HG02884 (cell line): ENCODE data around the gene LCP2.

Source experiments
- ATAC-seq: cut with Tn5 transposase; IDR thresholded peaks from one replicate; pipeline ENCODE4 v1.9.1; 2021; ENCODE audit warnings: mild to moderate bottlenecking, moderate library complexity; ENCODE audit not compliant: unreplicated experiment

LCP2 gene

DNA sequence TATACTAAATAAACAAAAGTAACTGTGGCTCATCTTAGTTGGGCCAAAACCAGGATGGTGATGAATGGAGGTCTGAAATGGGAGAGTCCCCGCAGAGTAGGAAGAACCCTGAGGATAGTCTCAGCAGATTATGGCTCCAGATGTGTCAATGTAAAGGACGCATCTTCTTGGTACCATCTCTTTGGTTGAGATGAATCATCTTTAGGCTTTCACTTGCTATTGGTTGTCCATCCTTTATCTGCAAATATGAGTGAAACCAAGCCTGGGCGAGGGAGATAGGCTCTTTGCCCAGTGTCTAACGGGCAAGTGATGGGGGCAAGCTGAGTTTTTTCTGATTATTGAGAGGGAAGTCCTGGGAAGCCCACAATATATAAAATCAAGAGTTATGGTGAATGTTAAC is 19.4 kb upstream of the LCP2 start:
- no peak for ATAC-seq

DNA sequence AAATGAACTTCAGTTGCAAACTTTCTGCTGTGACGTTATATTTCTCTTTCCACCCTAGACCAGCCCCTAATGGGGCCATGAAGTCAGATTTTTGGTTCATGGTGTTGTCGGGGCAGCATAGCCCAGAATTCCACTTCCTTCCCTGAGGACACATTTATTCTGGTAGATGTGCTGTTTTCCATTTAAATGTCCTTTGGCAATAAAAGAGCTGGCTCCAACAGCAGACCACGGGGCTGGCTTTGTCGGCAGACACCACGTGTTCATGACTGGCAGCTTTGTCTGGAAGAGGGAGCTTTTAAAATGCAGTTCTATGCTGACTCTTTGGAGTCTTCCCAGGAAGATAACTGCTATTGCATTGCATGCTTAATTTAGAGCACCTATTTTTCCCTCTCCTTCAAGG is 17.6 kb upstream of the LCP2 start:
- no peak for ATAC-seq

DNA sequence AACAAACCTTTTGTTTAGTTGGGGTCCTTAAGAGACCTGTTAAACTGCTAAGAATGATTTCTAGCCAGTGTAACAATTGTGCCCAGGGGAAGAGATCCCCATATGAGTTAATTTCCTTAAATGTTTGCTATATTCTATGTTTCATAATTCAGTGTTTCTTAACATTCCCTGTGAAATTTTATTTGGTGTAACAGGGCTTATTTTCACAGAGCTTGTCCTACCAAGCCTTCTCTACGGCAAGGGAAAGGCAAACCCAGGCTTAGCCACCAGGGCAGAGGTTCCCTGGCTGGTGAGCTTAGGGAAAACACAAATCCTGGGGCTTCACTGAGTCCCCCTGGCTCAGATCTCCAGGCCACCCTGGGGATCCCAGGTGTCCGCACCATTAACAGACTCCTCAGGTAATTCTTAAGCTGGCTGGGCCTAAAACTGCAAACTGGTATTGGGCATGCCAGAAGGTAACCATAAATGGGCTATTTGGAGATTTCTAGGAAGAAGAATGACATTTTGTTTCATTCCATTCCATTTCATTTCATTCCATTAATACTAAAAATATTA is 17.0 kb upstream of the LCP2 start:
- ATAC-seq = no peak

DNA sequence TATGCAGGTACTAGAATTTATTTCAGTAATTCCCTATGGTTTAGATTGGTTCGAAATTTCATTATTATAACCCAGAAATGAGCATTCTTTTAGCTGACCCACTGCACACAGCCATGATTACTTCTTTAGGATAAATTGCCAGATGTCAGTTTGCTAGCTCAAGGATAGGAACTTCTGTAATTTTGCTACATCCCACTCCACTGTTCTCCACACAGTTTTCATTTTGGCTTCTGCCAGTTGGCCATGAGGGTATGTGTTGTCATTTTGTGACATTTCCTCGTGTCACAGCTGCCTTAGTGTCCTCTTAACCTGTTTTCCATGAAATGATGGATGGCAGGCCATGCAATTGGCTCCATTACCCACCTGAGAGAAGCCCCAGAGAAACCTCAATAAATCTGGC is 16.2 kb upstream of the LCP2 start:
- no peak for ATAC-seq

DNA sequence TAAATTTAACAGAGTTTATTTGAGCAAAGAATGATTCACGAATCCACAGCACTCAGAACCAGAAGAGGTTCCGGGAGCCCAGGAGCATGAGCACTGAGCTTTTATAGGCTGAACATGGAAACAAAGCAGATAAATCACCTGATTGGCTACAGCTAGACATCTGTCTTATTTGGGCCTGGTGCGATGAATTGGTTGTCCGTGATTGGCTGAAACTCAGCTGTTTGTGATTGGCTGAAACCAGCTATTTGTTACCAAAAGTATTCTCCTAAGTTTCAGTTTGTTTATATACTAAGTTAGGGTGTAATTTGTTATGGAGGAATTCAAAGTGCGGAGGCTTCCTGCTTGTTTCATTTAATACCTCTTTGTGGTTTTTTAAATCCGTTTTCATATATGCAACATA is 15.8 kb upstream of the LCP2 start:
- no peak for ATAC-seq

DNA sequence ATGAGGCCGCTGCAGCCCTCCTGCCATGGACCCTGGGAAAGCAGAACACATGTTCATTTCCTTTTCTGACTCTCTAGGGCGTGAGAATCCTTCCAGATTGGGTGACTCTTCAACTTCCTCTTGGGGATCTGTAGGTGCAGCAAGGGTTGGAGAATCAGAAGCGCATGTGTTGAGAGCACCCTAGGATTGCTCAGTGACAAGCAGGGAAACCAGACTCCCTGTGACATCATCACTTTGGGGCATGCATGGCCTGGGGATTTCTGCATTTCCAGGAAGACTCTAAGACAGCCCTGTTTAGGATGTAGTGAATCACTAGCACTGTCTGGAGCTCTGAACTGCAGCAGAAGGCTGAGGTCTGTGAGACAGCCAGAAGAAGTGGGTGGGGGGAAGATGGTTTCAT is 15.1 kb upstream of the LCP2 start:
- ATAC-seq = peak; percentile 83

DNA sequence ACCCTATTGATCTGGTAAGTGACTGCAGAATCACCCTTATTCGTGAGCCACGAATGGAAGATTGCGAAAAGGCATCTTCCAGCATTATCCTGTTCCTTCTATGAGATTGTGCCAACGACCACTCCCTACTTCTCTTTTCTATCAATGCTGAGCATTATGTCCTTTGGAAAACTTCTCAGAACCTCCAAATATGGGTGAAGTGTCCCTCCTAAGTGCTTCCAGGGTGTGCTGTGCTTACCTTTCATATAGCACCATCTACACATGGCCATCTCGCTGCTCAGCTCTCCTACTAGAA is 14.7 kb upstream of the LCP2 start:
- ATAC-seq = no peak

DNA sequence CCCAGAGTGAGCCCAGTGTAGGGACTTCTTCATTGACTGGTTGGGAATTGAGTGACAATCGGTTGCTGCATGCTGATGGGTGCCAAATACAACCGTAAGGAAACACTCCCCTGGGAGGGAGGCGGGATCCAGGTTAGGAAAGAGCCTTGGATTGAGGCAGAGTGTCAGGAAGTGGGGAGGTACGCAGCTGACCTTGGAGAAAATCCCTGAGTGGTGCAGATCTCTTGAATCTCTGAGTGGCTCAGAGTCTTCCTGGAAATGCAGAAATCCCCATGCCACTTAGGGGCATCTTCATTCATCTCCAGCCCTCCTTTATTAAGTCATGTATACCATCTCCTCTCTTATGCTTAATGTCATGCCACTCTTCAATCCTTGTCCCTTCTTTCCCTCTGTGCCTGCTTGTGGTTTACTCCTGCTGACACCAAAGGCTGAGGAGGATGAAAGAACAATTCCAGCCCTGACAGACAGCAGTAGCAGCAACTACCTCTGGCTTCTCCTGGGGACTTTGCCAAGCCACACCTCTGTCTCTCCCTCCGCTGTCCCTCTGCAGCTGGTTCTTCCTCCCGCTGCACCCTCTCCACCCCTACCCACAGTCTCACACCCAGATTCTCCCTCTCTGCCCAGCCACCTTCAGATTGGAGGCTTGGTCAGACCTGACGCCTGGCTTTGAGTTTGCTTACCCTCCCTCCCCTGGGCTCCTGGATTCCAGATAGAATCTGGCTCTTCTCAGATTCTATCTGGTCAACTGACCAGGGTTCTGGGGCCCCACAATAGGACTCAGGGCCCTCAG is 14.1 kb upstream of the LCP2 start:
- no peak for ATAC-seq

DNA sequence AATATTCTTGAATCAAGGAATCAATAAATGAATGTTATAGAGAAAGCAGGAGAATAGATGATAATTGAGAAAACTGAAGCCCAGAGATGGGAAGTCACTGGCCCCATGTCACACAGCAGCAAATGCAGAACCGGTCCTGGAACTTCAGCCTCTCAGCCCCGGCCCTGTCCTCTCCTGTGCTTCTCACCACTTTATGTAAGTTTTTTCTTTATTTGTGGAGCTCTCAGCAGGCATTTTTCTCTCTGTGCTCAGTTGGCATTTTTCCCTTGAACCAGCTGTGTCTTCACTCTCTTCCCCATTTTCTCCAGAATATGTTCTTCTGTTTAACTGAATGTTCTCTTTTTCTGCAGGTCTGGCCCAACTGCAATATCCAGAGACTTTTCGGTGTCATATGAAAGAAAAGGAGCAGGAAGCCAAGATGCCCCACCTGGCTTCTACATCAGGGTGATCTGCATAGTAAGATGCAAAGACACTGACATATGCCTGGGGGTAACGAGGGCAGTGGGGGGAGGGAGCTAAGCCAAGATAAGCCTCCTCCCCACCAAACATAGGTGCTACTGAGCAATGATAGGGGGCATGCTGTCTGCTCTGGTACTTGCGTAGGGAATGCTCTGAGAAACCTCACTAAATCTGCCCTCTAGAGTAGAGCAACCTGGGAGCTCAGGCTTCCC is 12.8 kb upstream of the LCP2 start:
- ATAC-seq = no peak

DNA sequence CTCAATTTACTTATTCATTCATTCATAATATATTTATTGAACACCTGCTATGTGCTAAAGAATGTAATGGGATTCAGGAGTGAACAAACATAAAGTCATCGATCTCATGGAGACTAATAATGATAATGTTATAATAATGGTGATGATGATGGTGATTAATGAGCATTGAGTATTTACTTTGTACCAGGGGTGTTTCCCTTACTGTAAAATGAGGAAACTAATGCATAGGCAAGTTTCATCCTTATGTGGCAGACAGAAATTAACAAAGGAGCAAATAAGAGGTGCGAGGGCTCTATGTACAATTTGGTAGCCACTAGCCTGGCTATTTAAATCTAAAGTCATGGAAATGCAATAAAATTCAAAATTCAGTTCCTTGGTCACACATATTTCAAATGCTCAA is 11.1 kb upstream of the LCP2 start:
- no peak for ATAC-seq

DNA sequence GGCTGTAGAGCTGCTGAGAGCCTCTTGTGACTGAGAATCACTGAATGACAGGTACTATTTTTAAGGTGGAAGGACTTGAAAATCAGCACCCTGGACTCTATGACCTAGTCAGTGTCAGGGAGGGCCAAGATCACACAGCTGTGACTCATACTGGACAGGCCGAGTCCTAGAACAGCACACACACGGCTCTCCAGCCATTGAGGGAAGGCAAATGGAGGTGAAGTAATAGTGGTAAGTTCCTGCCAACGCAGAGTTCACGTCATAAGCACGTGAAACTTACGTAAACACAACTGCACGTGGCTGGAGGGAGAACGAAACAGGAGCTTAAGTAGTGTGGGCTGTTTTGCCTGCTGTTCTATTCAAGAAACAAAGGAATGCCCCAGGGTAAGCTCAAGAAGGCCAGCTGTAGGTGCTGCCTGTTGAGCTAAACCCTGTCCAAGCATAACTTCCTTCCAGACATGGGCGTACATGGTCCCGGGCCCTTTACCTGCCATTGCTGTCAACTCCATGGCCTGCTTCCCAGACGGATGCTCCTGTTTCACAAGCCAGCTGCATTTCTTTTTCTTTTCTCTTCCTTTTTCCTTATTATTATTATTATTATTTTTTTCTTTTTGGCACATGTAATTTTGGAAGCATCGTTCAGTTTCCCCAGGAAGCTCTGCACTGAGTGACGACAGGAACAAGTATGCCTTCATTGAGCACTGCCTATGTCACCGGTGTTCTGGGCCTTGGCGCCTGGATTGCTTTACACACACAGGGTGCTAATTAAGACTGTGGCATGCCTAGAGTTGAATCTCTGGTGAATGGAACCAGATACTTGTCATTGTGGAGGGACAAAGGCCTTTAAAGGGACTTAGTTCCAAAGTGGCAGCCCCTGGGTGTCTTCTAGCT is 10.2 kb upstream of the LCP2 start:
- ATAC-seq = no peak

DNA sequence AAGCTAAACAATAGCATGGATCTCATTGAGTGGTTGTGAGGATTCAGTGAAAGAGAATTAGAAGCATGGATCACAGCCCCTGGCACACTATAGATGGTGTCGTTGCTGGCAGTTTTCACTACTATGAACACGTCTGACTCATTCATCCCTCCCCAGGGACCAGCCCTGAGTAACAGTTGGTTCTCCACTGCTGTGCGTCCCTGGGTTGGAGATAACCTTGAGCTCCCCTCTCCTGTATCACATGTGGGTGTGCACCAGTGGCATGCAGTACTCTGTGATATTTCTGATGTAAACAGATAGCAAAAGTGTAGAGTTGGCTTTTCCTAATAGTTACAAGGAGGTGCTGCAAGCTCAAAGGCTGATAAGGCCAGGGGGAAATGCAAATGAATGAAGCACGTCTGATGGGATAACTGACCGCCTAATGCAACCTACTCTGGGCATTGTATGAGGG is 8.8 kb upstream of the LCP2 start:
- ATAC-seq = peak; percentile 53

DNA sequence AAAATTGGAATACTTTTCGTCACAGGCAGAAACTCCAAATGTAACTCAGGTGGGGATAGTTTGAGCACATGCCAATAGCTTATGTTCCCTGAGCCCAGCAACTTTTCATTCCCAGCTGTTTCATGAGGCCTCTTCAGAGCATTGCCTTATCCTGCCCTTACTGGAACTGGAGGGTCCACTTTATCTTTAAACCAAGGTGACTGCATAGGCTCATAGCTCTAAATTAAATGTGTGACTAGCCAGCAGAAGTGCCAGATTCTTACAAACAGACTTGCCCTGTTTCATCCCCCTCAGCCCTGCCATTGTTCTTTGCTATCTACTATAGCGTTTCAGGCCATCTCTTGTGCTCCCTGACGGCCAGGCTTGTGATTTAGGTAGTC is 8.1 kb upstream of the LCP2 start:
- ATAC-seq = no peak

DNA sequence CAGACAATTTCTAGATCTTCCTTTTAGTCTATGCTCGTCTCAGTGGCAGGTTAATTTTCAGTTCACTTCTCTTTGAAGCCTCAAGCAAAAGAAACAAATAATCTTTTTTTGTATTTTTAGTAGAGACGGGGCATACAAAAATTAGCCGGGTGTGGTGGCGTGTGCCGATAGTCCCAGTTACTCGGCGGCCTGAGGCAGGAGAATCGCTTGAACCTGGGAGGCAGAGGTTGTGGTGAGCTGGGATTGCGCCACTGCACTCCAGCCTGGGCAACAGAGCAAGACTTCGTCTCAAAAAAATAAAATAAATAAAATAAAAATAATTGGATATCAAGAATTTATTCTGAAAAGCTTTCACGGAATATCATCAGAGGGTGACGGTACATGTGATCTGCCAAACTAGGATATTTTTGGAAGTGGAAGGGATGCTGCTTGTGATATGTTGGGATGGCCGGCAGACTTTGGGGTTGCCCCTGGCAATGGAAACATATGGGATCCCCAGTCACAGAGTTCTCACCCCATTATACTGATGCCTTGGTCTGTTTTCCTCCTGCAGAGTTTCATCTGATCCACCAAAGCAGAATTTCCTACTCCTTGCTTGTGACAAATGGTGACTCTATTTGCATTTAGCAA is 7.6 kb upstream of the LCP2 start:
- no peak for ATAC-seq

DNA sequence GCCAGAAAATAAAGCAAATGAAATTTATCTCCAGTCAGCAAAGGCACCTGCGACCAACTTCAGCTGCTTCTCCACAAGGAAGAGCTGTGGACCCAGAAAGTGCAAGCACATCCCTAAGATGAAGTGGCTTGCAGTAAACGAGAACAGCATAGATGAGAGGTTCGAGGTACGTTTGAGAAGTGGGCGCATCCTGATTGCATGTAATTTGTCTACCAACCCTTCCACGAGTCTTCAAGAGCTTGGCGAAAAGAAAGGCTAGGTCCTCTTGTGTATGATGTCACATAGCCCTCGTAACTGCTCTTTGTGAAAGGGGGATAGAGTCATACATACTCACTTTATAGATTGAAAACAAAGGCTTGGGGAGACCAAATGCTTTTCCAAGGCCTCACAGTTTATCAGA is 6.0 kb upstream of the LCP2 start:
- no peak for ATAC-seq

DNA sequence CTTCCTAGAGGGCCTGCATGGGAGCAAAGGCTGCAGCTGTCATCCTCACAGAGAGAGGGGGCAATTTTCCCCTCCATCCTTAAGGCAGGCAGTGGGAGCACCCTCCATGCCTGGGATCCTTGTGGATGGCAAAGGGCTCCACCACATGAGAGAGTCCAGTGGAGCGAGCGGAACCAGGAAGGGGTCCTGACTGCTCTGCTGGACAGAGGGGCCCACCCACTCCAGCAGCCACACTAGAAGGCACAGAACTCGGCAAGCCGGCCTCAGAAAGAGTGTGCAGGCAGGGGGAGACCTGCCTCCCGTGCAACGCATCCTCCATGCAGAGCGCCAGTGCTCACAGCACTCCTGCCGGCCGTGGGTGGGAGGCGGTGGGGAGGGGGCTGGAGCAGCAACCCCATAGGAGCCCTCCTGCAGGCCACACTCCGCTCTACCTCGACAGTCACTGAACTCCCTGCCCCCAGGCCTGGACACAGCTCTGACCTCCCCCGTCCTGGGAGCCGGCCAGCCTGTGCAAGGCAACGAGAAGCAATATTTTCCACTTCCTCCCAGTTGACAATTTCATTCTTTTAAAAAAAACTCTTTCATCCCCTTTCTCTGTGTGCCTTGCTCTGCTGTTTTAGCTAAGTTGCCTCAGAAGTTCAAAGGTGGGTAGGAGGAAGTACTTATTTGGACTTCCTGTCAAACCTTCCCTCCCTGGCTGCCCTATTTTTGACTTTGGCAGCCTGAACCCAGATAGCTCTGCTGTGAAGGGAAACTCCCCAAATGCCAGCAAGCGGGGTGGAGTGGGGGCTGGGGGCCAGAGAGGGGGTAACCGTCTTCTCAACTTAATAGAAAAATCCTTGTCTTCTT is 5.3 kb upstream of the LCP2 start:
- peak; percentile 77 for ATAC-seq

DNA sequence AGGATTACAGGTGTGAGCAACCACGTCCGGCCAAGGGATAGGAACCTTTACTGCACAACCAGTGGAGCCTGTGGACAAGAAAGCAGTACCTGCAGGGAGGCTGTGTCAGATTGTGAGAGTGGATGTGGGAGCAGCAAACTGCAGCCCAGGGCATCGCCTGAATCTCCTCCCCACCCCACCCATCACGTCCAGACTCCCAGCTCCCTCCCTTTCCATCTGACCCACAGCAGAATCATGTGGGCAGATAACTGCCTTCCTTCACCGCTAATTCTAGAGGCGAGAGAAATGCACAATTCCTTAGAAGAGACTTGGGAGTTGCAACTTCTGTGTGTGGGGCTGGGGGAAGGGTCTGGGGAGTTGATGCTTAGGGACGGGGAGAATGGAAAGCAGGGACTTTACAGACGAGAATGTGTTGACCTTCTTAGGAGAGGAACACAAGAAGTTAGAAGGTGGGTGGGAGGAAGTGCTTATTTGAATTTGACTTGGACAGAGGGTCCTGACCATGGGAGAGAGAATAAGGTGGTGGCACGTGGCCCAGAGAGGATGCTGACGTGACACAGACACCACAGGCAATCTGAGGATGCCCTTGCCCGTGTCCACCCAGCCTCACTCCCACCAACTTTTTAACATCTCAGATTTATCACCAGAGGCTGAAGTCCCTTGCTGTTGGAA is 4.5 kb upstream of the LCP2 start:
- ATAC-seq = no peak

DNA sequence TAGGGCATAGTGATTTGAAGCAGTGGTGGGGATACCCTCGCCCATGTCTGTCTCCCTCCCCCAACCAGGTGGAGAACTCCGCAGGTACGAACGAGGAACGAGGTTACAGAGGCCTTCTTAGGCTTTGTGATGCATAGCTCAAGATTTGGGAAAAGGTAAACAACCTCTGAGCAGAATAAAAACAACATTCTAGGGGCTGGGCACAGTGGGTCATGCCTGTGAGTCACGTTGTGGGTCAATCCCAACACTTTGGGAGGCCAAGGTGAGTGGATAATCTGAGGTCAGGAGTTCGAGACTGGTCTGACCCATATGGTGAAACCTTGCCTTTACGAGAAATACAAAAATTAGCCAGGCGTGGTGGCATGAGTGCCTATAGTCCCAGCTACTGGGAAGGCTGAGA is 3.6 kb upstream of the LCP2 start:
- ATAC-seq = no peak

DNA sequence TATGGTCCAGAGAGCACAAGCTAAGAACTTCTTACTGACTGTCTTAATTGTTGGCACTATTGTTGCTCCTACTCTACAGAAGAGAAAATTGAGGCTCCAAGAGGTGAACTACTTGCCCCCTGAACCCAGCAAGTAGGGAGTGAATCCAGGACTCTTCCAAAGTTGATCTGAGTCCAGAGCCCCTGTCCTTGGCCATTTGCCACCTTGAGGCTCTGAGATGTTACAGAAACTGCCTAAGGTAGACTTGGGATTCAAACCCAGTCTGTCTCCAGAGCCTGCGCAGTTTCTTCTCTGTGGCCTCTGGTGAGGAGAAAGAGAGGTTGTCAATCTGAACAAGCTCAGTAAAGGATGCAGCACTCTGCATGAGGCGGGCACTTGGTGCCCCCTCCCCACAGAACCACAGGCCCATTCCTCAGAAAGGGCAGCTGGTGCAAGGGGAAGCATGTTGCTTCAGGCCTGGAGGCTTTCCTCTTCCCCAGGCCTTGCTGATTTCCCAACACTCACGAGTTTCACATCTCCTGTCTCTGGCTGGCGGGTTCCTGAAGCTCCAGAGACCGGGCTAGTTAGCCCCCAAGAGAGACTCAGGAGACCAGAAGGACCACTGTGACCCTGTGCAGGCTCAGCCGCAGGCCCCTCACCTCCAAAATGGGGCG is 2.9 kb upstream of the LCP2 start:
- ATAC-seq = no peak
